Mesodermal cell (in vitro differentiated cells): ENCODE results near the gene ARFGAP1.

Source experiments
- H3K27ac ChIP-seq: 2 replicates; pipeline ENCODE4 v1.7.0; 2013; ENCODE audit warnings: mild to moderate bottlenecking, low read depth, low read length, moderate library complexity; ENCODE audit not compliant: severe bottlenecking
- H3K36me3 ChIP-seq: 2 replicates; pipeline ENCODE4 v1.7.1; 2013; ENCODE audit warnings: mild to moderate bottlenecking, low read length, moderate library complexity; ENCODE audit not compliant: control insufficient read depth, insufficient read depth
- H3K4me1 ChIP-seq: one replicate; pipeline ENCODE4 v1.7.1; 2013; ENCODE audit warnings: mild to moderate bottlenecking, low read length; ENCODE audit not compliant: insufficient read depth, control insufficient read depth, poor library complexity, severe bottlenecking
- H3K4me3 ChIP-seq: 2 replicates; pipeline ENCODE4 v1.7.0; 2013; ENCODE audit warnings: low read length, control low read depth, mild to moderate bottlenecking; ENCODE audit not compliant: insufficient read depth, poor library complexity, severe bottlenecking; ENCODE audit errors: extremely low read depth
- H3K9me3 ChIP-seq: 2 replicates; pipeline ENCODE4 v1.7.1; 2013; ENCODE audit warnings: mild to moderate bottlenecking, low read length, moderate library complexity; ENCODE audit not compliant: control insufficient read depth
- WGBS, 2 experiments: methylation state at CpG; one replicate each; pipeline ENCODE4 v1.1.5; 2013; ENCODE audit warnings: missing lambda C conversion rate in 2 of 2; ENCODE audit not compliant: insufficient coverage in 2 of 2; 5-methylcytosine and 5-hydroxymethylcytosine counted together

The ARFGAP1 gene

DNA sequence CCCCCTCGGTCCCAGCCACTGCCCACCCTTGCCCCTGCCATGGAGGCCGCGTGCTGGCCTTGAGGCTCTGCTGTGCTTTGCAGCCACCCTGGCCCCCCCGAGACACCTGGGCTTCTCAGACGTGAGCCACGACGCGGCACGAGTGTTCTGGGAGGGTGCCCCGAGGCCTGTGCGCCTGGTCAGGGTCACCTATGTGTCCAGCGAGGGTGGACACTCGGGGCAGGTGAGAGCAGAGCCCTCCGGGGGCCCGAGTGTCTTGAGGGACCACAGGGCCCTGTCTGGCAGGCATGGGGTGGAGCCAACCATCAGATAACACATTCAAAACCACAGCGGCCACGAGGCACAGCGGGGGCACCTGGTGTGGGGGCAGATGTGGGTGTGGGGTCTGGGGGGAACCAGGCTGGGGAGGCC is 39.2 kb downstream of the ARFGAP1 start:
- Histone ChIP-seq H3K4me1 (no peaks in the 10 kb centered on the region), H3K27ac (no peak overlapping the region), H3K36me3 (no peaks in the 10 kb centered on the region), H3K4me3 (no peak overlapping the region), H3K9me3 (no peaks in the 10 kb centered on the region)
- WGBS, 2 experiments, result 87 to 90% methylated on average over 15 to 16 of the region's 18 CpGs

DNA sequence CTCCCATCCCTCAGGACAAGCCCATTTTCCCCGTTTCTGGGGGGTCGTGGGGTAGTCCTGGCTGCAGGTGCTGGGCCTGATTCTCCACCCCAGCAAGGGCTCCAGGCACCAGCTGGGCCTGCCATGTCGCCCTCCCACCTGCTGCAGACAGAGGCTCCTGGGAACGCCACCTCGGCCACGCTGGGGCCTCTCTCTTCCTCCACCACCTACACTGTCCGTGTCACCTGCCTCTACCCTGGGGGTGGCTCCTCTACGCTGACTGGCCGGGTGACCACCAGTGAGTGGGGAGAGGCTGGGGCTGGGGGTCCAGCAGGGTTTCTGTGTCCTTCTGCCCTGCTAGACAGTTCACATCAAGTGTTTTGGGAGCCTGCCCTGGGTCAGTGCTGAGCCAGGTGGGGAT is 39.7 kb downstream of the ARFGAP1 start:
- no peaks in the 10 kb centered on the region for H3K9me3 ChIP-seq
- H3K27ac ChIP-seq, result no peak overlapping the region
- no peak overlapping the region for H3K4me3 ChIP-seq
- H3K36me3 ChIP-seq, result no peaks in the 10 kb centered on the region
- WGBS, 2 experiments, result 70 to 76% methylated on average over 2 of the region's 9 CpGs
- no peaks in the 10 kb centered on the region for H3K4me1 ChIP-seq

DNA sequence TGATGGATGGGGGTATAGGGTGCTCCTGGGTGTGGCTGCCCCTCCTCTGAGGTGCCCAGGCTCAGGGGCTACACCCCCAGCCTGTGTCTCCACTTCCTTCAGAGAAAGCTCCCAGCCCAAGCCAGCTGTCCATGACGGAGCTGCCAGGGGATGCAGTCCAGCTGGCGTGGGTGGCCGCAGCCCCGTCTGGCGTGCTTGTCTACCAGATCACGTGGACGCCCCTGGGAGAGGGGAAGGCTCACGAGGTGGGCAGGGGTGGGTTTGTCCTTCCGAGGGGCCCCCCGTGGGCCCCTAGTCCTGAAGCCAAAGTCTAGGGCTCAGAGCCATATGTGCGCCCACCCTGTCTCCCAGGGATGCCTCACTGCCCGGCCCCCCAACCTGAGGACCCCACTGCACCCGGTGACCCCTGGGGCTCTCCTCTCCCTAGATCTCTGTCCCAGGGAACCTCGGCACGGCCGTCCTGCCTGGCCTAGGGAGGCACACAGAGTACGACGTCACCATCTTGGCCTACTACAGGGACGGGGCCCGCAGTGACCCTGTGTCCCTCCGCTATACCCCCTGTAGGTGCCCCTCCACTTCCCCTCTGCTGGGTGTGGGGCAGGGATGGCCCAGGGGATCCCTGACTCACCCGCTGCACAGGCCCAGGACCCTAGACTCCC is 40.2 kb downstream of the ARFGAP1 start:
- WGBS, 2 experiments, result 87 to 90% methylated on average over 17 to 19 of the region's 22 CpGs

DNA sequence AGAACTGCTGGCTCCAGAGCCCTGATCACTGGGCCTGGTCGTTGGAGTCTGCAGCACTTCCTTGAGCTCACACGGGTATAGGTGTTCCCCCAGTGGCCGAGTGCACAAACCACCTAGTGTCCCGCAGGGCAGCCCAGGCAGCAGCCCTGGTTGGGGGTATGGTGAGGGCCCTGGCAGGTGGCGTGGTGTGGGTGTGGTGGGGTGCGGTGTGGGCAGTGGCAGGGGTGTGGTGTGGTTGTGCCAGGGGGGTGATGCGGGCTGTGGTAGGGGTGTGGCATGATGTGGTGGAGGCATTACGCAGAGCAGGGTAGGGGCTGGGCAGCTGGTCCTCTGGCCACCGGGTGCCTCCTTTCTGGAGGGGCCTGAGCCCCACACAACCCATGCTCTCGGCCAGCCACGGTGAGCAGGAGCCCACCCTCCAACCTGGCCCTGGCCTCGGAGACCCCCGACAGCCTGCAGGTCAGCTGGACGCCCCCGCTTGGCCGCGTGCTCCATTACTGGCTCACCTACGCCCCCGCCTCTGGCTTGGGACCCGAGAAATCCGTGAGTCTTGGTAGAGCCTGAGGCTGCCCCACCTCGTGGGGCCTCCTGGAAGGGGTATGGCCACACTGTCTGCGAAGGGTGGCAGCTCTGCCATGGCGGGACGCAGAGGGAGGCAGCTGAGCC is 40.9 kb downstream of the ARFGAP1 start:
- Histone ChIP-seq H3K4me3 (no peak overlapping the region), H3K9me3 (no peaks in the 10 kb centered on the region), H3K36me3 (no peaks in the 10 kb centered on the region), H3K27ac (no peak overlapping the region), H3K4me1 (no peaks in the 10 kb centered on the region)
- 90% methylated on average over 24 to 25 of the region's 25 CpGs for WGBS, 2 experiments

More for the DNA sequence above, 40.2 kb downstream of the ARFGAP1 start:
- no peaks in the 10 kb centered on the region for H3K36me3 ChIP-seq
- no peaks in the 10 kb centered on the region for H3K9me3 ChIP-seq
- H3K4me3 ChIP-seq, result no peak overlapping the region
- no peaks in the 10 kb centered on the region for H3K4me1 ChIP-seq
- H3K27ac ChIP-seq, result no peak overlapping the region

DNA sequence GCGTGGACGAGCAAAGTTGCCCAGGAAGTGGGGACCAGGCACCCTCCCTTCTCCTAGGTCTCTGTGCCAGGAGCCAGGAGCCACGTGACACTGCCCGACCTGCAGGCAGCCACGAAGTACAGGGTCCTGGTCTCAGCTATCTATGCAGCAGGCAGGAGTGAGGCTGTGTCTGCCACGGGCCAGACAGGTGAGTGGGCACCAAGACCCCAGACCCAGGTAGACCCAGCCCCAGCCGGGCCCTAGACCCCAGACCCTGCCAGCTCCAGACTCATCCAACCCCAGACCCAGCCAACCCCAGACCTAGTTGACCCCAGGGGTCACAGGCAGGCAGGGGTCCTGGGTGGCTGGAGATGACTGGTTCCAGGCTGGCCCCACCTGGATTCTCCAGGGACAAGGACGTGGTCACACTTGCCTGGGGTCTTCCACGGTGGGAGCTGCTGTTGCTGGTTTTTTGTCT is 41.4 kb downstream of the ARFGAP1 start:
- Histone ChIP-seq H3K36me3 (no peaks in the 10 kb centered on the region), H3K4me1 (no peaks in the 10 kb centered on the region), H3K9me3 (no peaks in the 10 kb centered on the region), H3K4me3 (no peak overlapping the region), H3K27ac (no peak overlapping the region)
- 82 to 92% methylated on average over 7 to 8 of the region's 9 CpGs for WGBS, 2 experiments

DNA sequence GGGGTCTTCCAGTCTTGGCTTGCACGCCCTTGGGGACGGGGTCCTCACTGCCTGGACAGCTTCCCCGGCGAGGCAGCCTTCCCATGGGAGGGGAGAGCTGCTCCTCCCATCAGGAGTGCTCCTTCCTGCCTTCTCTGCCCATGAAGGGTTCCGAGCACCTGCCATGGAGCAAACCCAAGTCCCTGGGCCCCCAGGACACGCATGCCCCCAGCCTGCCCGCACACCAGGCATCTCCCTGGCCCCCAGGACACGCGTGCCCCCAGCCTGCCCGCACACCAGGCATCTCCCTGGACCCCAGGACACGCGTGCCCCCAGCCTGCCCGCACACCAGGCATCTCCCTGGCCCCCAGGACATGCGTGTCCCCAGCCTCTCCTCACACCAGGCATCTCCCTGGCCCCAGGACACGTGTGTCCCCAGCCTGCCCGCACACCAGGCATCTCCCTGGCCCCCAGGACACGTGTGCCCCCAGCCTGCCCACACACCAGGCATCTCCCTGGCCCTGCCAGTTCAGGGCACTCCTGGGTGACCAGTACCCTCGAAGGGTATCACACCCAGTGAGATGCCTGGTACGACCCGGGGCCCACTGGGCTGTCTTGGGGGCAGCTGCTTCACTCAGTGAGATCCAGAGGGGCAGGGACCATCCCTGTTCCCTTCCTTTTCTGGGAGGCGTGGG is 42.1 kb downstream of the ARFGAP1 start:
- Histone ChIP-seq H3K36me3 (no peaks in the 10 kb centered on the region), H3K4me3 (no peak overlapping the region), H3K4me1 (no peaks in the 10 kb centered on the region), H3K9me3 (no peaks in the 10 kb centered on the region), H3K27ac (no peak overlapping the region)
- 82 to 91% methylated on average over 15 to 18 of the region's 21 CpGs for WGBS, 2 experiments

DNA sequence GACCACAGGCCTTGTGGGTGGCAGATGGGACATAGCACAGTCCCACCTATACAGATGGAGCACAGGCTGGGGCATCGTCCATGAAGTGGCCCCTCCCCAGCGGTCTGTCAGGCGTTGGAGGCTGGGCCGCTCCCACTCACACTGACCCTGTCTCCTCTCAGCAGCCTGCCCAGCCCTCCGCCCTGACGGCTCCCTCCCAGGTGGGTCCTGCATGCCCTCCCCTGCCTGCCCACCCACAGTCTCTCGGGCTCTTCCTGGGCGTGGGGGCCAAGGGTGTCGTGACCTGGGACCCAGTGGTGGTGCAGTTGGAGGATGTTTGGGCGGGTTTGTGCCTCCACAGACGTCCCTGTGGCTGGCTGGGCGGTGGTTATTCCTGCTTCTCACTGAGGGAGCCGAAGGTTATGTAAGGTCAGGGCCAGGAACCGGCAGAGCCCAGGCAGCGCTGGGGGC is 42.7 kb downstream of the ARFGAP1 start:
- Histone ChIP-seq H3K9me3 (no peaks in the 10 kb centered on the region), H3K27ac (no peak overlapping the region), H3K36me3 (no peaks in the 10 kb centered on the region), H3K4me1 (no peaks in the 10 kb centered on the region), H3K4me3 (no peak overlapping the region)
- 79 to 81% methylated on average over 11 to 15 of the region's 15 CpGs for WGBS, 2 experiments

DNA sequence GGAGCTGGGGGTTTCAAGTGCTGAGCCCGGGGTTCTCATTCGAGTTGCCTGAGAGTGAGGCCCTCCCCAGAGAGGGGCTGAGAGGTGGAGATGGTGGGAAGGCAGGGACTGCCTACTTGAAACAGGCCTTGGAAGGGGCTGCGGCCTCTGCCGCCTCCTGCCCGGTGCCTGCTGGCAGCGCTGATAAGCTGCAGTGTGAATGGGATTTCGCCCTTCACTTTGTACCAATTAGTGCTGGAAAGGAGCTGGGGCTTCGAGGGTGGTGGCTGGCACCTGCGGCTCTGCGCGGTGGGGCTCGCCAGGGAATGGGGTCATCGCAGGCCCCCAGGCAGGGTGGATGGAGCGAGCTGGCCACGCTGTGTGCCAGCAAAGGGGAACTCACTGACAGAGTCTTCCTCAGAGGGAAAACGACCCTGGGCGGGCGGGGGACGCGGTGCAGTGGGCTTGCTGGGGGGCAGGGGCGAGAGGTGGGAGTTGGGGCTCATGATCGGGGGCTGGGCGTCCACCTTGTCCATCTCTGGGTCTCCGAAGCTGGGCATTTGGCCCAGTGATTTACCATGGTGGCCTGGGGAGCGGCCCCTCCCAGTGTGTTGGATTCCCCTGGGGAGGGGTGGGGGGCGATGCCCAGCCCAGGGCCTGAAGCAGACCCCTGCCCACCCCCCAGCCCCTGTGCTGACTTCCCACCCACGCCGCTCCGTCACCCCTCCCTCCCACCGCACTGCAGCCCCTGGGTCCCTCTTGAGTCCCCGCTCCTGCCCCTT is 43.3 kb downstream of the ARFGAP1 start:
- Histone ChIP-seq H3K4me3 (no peak overlapping the region), H3K9me3 (no peaks in the 10 kb centered on the region), H3K27ac (no peak overlapping the region), H3K4me1 (no peaks in the 10 kb centered on the region), H3K36me3 (no peaks in the 10 kb centered on the region)
- WGBS, 2 experiments, result 83 to 88% methylated on average over 17 to 23 of the region's 31 CpGs

DNA sequence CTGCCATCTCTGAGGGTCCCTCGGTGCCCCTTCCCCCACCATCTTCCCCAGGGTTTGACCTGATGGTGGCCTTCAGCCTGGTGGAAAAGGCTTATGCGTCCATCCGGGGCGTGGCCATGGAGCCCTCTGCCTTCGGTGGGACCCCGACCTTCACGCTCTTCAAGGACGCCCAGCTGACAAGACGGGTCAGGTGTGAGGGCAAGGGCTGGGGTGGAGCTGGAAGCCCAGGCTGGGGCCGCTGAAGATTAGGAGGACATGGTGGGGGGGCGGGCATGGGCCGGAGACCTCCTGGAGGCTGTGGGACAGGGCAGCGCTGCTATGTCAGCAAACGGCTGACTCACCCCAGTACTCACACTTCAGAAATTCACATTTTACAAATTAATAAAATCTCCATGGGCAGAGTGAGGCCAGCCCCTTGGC is 43.9 kb downstream of the ARFGAP1 start:
- WGBS, 2 experiments, result 89 to 91% methylated on average over 10 of the region's 14 CpGs
- no peaks in the 10 kb centered on the region for H3K36me3 ChIP-seq
- H3K4me1 ChIP-seq, result no peaks in the 10 kb centered on the region
- no peak overlapping the region for H3K27ac ChIP-seq
- H3K4me3 ChIP-seq, result no peak overlapping the region
- no peaks in the 10 kb centered on the region for H3K9me3 ChIP-seq

DNA sequence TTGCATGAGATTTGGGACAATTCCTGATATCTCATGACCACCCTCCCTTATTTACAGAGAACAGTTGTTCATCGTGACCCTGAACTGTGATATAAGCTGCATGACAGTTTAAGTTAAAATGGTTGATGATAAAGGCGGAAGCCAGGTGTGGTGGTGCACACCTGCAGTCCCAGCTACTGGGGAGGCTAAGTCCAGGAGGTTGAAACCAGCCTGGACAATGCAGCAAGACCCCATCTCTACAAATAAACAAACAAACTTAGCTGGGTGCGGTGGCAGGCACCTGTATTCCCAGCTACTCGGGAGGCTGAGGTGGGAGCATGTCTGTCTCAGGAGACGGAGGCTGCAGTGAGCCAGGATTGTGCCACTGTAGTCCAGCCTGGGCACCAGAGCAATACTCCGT is 44.4 kb downstream of the ARFGAP1 start:
- H3K36me3 ChIP-seq, result no peaks in the 10 kb centered on the region
- H3K4me3 ChIP-seq, result no peak overlapping the region
- 90 to 100% methylated on average over 1 to 4 of the region's 6 CpGs for WGBS, 2 experiments
- no peak overlapping the region for H3K27ac ChIP-seq
- H3K4me1 ChIP-seq, result no peaks in the 10 kb centered on the region
- no peaks in the 10 kb centered on the region for H3K9me3 ChIP-seq
